Mesendoderm (in vitro differentiated cells): ENCODE measurements around the gene HID1.

ENCODE experiments used
- DNase-seq: peaks from one replicate; pipeline ENCODE4 v3.0.0; 2013
- H2AK5ac ChIP-seq: 2 replicates; pipeline ENCODE4 v1.6.1; 2013; ENCODE audit warnings: low read length, inconsistent platforms
- H2BK120ac ChIP-seq: 2 replicates; pipeline ENCODE4 v1.6.1; 2013; ENCODE audit warnings: low read depth, mild to moderate bottlenecking, low read length, moderate library complexity, mixed read lengths
- H2BK15ac ChIP-seq: replicated peaks from 2 replicates; pipeline ENCODE4 v1.6.1; 2013; ENCODE audit warnings: low read depth, mild to moderate bottlenecking, moderate library complexity
- H2BK5ac ChIP-seq: 2 replicates; pipeline ENCODE4 v1.6.1; 2013; ENCODE audit warnings: low read length, inconsistent platforms
- H3K18ac ChIP-seq: 2 replicates; pipeline ENCODE4 v1.6.1; 2013; ENCODE audit warnings: mild to moderate bottlenecking, low read length, mixed read lengths
- H3K23ac ChIP-seq: one replicate; pipeline ENCODE4 v1.6.1; 2013; ENCODE audit warnings: low read length
- H3K27ac ChIP-seq: 2 replicates; pipeline ENCODE4 v1.5.1; 2013; ENCODE audit warnings: low read depth, mild to moderate bottlenecking, inconsistent platforms, low read length, moderate library complexity
- H3K27me3 ChIP-seq: 2 replicates; pipeline ENCODE4 v1.6.1; 2013; ENCODE audit warnings: low read length, control low read depth, mild to moderate bottlenecking, inconsistent platforms; ENCODE audit not compliant: insufficient read depth, poor library complexity
- H3K36me3 ChIP-seq: 2 replicates; pipeline ENCODE4 v1.6.1; 2013; ENCODE audit warnings: low read length, inconsistent platforms; ENCODE audit not compliant: control insufficient read depth, insufficient read depth
- H3K4ac ChIP-seq: one replicate; pipeline ENCODE4 v1.6.1; 2013; ENCODE audit warnings: low read depth, mild to moderate bottlenecking, low read length, moderate library complexity
- H3K4me1 ChIP-seq: 2 replicates; pipeline ENCODE4 v1.6.1; 2013; ENCODE audit warnings: low read depth, low read length, inconsistent platforms; ENCODE audit not compliant: control insufficient read depth
- H3K4me2 ChIP-seq: 2 replicates; pipeline ENCODE4 v1.6.1; 2013; ENCODE audit warnings: low read length
- H3K4me3 ChIP-seq: 2 replicates; pipeline ENCODE4 v1.5.1; 2013; ENCODE audit warnings: mild to moderate bottlenecking, low read length
- H3K56ac ChIP-seq: one replicate; pipeline ENCODE4 v1.6.1; 2013; ENCODE audit warnings: low read length
- H3K79me1 ChIP-seq: 2 replicates; pipeline ENCODE4 v1.6.1; 2013; ENCODE audit warnings: low read length, inconsistent platforms
- H3K79me2 ChIP-seq: 2 replicates; pipeline ENCODE4 v1.6.1; 2013; ENCODE audit warnings: mild to moderate bottlenecking, low read length; ENCODE audit not compliant: control insufficient read depth, insufficient read depth
- H3K9ac ChIP-seq: 2 replicates; pipeline ENCODE4 v1.6.1; 2013; ENCODE audit warnings: low read length, inconsistent platforms
- H4K5ac ChIP-seq: one replicate; pipeline ENCODE4 v1.6.1; 2013; ENCODE audit warnings: low read length
- H4K8ac ChIP-seq: one replicate; pipeline ENCODE4 v1.6.1; 2013; ENCODE audit warnings: low read depth, mild to moderate bottlenecking, control low read depth, low read length, moderate library complexity
- WGBS: extraction: QIAGEN DNeasy Blood & Tissue Kit; methylation state at CpG from one replicate; pipeline ENCODE4 v1.1.7; 2013; ENCODE audit warnings: low lambda C conversion rate, missing lambda C conversion rate; ENCODE audit not compliant: insufficient coverage; ENCODE audit errors: extremely low coverage; 5-methylcytosine and 5-hydroxymethylcytosine counted together

HID1 gene

DNA sequence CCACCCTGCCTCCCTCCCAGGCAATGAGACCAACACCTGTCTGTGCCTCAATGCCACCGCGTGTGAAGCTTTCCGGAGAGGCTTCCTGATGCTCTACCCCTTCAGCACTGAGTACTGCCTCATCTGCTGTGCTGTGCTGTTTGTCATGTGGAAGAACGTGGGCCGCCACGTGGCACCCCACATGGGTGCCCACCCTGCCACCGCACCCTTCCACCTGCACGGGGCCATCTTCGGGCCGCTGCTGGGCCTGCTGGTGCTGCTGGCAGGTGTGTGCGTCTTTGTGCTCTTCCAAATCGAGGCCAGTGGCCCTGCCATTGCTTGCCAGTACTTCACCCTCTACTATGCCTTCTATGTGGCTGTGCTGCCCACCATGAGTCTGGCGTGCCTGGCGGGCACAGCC, 25.9 kb downstream of the HID1 start:
- Histone ChIP-seq H3K27ac (no peak overlapping the region), H2BK5ac (no peak overlapping the region), H2AK5ac (no peak overlapping the region), H3K4ac (no peak overlapping the region), H4K8ac (no peak overlapping the region), H3K79me2 (no peaks in the 10 kb centered on the region), H3K4me2 (no peak overlapping the region), H4K5ac (no peak overlapping the region), H3K79me1 (no peaks in the 10 kb centered on the region), H3K9ac (no peak overlapping the region), H2BK120ac (no peak overlapping the region), H3K56ac (no peak overlapping the region), H3K18ac (no peak overlapping the region), H3K4me3 (no peak overlapping the region), H3K36me3 (no peaks in the 10 kb centered on the region), H3K23ac (no peak overlapping the region), H2BK15ac (no peak overlapping the region), H3K4me1 (no peaks in the 10 kb centered on the region), H3K27me3 (no peaks in the 10 kb centered on the region)
- no peak for DNase-seq
- no CpG with 5 or more reads among the region's 14 CpGs for WGBS

DNA sequence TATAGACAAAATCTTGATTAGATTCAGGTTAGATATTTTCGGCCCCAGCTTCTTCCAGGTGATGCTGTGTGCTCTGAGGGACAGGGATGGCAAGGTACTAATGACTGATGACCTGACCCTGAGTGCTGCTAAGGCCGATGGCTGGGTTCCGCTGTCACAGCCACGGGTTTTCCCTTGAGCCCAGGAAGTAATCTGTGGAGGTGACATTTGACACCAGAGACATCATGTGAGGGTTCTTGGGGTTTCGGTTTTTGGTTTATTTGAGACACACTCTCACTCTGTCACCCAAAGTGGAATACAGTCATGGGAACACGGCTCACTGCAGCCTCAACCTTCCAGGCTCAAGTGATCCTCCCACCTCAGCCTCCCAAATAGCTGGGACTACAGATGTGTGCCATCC, 27.0 kb downstream of the HID1 start:
- Histone ChIP-seq H3K27me3 (no peaks in the 10 kb centered on the region), H3K18ac (no peak overlapping the region), H3K4me3 (no peak overlapping the region), H3K4me1 (no peaks in the 10 kb centered on the region), H4K5ac (no peak overlapping the region), H3K27ac (no peak overlapping the region), H2BK5ac (no peak overlapping the region), H3K79me1 (no peaks in the 10 kb centered on the region), H3K56ac (no peak overlapping the region), H2AK5ac (no peak overlapping the region), H3K79me2 (no peaks in the 10 kb centered on the region), H4K8ac (no peak overlapping the region), H2BK15ac (no peak overlapping the region), H3K4ac (no peak overlapping the region), H3K4me2 (no peak overlapping the region), H3K9ac (no peak overlapping the region), H3K36me3 (no peaks in the 10 kb centered on the region), H2BK120ac (no peak overlapping the region), H3K23ac (no peak overlapping the region)
- no peak for DNase-seq
- WGBS = no CpG with 5 or more reads among the region's 6 CpGs

DNA sequence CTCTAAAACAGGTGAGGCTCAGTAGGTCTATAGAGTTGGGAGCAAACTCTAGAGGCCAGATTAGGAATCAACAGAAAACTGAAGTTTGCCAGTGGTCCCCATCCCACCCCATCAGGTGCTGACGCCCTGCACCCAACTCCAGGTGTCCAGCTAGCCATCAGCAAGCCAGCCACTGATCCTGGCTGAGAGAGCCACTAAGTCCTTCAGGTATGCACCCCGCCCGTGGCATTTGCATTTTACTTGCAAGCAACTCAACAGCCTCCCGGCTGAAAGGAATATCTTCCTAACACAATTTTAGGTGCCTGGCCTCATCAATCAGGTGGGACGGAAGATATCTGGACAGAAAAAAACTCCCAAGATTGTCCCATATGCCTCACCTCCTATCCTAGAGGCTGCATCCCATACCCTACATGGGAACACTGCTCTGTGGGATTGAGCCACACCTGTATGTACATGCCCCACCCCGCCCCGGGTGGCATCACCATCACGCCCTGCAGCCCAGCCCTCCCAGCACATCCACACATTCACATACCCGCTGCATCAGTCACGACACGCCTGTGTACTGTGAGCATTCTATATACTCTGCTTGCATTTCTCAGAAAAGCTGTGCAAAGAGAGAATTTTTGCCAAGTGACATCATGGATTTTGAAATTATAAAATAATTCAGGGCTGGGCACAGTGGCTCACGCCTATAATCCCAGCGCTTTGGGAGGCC, 28.6 kb downstream of the HID1 start:
- H3K27ac ChIP-seq = no peak overlapping the region
- no peaks in the 10 kb centered on the region for H3K36me3 ChIP-seq
- H2BK15ac ChIP-seq = no peak overlapping the region
- H3K79me1 ChIP-seq = no peaks in the 10 kb centered on the region
- no peak overlapping the region for H4K8ac ChIP-seq
- no peak for DNase-seq
- no peak overlapping the region for H4K5ac ChIP-seq
- H3K27me3 ChIP-seq = no peaks in the 10 kb centered on the region
- no peaks in the 10 kb centered on the region for H3K4me1 ChIP-seq
- H2BK5ac ChIP-seq = no peak overlapping the region
- no CpG with 5 or more reads among the region's 13 CpGs for WGBS
- no peak overlapping the region for H2BK120ac ChIP-seq
- no peak overlapping the region for H3K9ac ChIP-seq
- no peak overlapping the region for H3K4me2 ChIP-seq
- no peak overlapping the region for H3K18ac ChIP-seq
- no peak overlapping the region for H3K4me3 ChIP-seq
- no peak overlapping the region for H3K4ac ChIP-seq
- no peaks in the 10 kb centered on the region for H3K79me2 ChIP-seq
- H3K56ac ChIP-seq = no peak overlapping the region
- no peak overlapping the region for H2AK5ac ChIP-seq
- H3K23ac ChIP-seq = no peak overlapping the region

DNA sequence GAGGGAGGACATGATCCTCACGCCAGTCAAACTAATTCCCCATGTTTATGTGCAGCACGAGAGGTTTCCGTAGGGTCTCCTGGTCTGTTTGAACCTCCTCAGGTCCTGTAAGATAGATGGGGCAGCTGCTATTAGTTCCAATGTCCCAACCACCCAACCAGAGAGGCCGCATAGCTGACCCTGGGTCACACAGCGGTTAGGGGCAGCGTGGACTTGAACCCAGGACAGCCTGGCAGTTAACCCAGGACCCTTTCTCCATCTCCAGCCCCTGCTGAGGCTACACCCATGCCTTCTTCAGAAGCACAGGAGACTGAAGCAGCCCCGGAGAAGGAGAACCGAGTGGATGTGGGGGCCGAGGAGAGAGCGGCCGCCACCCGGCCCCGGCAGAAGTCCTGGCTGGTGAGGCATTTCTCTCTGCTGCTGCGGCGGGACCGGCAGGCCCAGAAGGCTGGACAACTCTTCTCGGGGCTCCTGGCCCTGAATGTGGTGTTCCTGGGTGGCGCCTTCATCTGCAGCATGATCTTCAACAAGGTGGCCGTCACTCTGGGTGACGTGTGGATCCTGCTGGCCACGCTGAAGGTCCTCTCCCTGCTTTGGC, 31.3 kb downstream of the HID1 start:
- no peak overlapping the region for H2BK5ac ChIP-seq
- no peak overlapping the region for H3K4me2 ChIP-seq
- no peak overlapping the region for H2AK5ac ChIP-seq
- no peak overlapping the region for H2BK120ac ChIP-seq
- H3K27me3 ChIP-seq = peaks cover 11% of the 10 kb centered on the region
- H3K79me1 ChIP-seq = no peaks in the 10 kb centered on the region
- no peaks in the 10 kb centered on the region for H3K4me1 ChIP-seq
- H3K9ac ChIP-seq = no peak overlapping the region
- H3K79me2 ChIP-seq = no peaks in the 10 kb centered on the region
- no peak overlapping the region for H3K4ac ChIP-seq
- no CpG with 5 or more reads among the region's 21 CpGs for WGBS
- H3K56ac ChIP-seq = no peak overlapping the region
- no peak overlapping the region for H3K27ac ChIP-seq
- H3K4me3 ChIP-seq = no peak overlapping the region
- H3K23ac ChIP-seq = no peak overlapping the region
- no peaks in the 10 kb centered on the region for H3K36me3 ChIP-seq
- no peak overlapping the region for H4K8ac ChIP-seq
- DNase-seq = no peak
- no peak overlapping the region for H4K5ac ChIP-seq
- no peak overlapping the region for H2BK15ac ChIP-seq
- H3K18ac ChIP-seq = no peak overlapping the region

DNA sequence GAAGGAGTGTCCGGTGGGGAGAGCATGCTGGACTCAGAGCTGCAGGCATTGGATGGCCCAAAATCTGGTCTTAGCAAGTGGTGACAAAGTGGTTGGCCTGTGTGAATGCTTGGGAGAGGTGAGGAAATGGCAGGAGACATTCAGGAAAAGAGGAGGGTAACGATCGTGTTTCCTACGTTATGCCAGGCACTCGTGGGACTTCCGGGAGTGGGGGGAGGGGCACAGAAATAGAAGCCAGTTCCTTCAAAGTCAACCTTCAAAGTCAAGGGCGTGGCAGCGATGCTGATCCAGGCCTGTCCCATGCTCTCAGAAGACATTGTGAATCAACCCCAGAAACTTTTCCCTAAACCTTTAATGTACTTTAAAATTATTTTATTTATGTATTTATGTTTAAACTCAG, 33.0 kb downstream of the HID1 start:
- Histone ChIP-seq H3K4me3 (no peak overlapping the region), H2BK15ac (no peak overlapping the region), H3K56ac (no peak overlapping the region), H3K27me3 (peaks cover 23% of the 10 kb centered on the region), H3K79me1 (no peaks in the 10 kb centered on the region), H3K4ac (no peak overlapping the region), H4K5ac (no peak overlapping the region), H2BK5ac (no peak overlapping the region), H3K18ac (no peak overlapping the region), H3K27ac (no peak overlapping the region), H4K8ac (no peak overlapping the region), H3K4me2 (no peak overlapping the region), H3K79me2 (no peaks in the 10 kb centered on the region), H3K36me3 (no peaks in the 10 kb centered on the region), H2AK5ac (no peak overlapping the region), H3K9ac (no peak overlapping the region), H3K4me1 (no peaks in the 10 kb centered on the region), H3K23ac (no peak overlapping the region), H2BK120ac (no peak overlapping the region)
- DNase-seq = no peak
- WGBS = no CpG with 5 or more reads among the region's 8 CpGs
